ENCODE measurements around the gene OR52J3.

The OR52J3 gene

DNA sequence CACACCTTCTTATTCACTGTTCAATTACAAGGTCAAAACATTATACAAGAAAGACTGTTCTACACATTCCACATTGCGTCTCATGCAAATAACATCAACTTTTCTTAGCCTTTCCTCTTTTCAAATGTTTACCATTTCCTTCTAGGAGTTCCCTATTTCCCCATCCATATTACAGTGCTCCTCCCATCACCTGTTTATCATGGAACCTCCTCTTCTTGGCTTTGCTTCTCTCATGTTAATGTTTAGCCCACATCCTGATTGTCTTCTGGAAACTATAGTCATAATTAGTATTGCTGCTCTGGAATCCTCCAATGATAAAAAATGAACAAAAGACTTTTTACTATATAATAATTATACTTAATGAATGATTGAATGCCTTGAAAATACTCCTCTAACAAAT is 44.3 kb downstream of the OR52J3 start:
- H3K27ac ChIP-seq (ENCODE audit: insufficient read depth, low read depth, low read length, poor library complexity, severe bottlenecking): no peak overlapping the region
- no peaks in the 10 kb centered on the region for H3K4me1 ChIP-seq (ENCODE audit: control insufficient read depth, insufficient read depth, low read length)
- WGBS, 2 experiments: 91 to 93% methylated on average over 1 of the region's 1 CpG
- no peak overlapping the region for H3K4me3 ChIP-seq (ENCODE audit: insufficient read depth, low read depth, low read length)
- H3K27me3 ChIP-seq (ENCODE audit: control insufficient read depth, insufficient read depth, low read length, poor library complexity, severe bottlenecking): no peaks in the 10 kb centered on the region
- no peaks in the 10 kb centered on the region for H3K36me3 ChIP-seq (ENCODE audit: control insufficient read depth, insufficient read depth, low read length)
- no peaks in the 10 kb centered on the region for H3K9me3 ChIP-seq (ENCODE audit: control insufficient read depth, low read length)

DNA sequence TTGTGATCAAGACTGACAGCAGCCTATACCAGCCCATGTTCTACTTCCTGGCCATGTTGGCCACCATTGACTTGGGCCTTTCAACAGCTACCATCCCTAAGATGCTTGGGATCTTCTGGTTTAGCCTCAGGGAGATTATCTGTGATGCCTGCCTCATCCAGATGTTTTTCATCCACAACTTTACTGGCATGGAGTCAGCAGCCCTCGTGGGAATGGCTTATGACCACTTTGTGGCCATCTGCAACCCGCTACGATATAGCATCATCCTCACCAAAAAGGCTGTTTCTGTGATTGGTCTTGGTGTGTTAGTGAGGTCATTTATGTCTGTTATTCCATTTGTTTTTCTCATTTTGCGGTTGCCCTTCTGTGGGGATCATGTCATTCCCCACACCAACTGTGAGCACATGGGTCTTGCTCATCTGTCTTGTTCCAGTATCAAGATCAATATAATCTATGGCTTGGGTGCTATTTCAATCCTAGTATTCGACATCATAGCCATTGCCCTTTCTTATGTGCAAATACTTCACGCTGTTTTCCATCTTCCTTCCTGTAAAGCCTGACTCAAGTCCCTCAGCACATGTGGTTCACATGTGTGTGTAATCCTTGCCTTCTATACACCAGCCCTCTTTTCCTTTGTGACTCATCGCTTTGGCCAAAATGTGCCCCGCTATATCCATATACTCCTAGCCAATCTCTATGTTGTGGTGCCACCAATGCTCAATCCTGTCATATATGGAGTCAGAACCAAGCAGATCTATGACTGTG is 46.7 kb downstream of the OR52J3 start:
- Histone ChIP-seq H3K27ac (ENCODE audit: insufficient read depth, low read depth, low read length, poor library complexity, severe bottlenecking) (no peak overlapping the region), H3K4me1 (ENCODE audit: control insufficient read depth, insufficient read depth, low read length) (no peaks in the 10 kb centered on the region), H3K36me3 (ENCODE audit: control insufficient read depth, insufficient read depth, low read length) (no peaks in the 10 kb centered on the region), H3K9me3 (ENCODE audit: control insufficient read depth, low read length) (no peaks in the 10 kb centered on the region), H3K27me3 (ENCODE audit: control insufficient read depth, insufficient read depth, low read length, poor library complexity, severe bottlenecking) (no peaks in the 10 kb centered on the region), H3K4me3 (ENCODE audit: insufficient read depth, low read depth, low read length) (no peak overlapping the region)
- WGBS, 2 experiments: 89 to 96% methylated on average over 6 of the region's 8 CpGs

DNA sequence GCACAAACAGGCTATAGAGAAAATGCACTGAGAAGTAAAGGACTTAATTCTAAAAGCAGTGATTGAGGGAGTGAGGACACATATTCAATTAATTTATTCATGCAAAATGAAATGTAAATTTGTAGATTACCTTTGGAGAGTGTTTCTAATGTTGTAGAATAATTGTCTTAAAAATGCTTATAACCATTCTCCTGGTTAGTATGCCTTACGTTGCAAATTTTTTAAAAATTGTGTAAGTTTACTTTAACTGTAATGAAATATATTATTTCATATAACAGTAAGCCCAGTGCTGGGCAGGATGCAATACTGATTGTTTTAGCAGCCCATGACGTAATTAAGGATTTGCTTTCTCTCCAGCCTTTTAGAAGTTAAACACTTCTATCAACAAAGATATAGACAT is 49.7 kb downstream of the OR52J3 start:
- Histone ChIP-seq H3K4me1 (ENCODE audit: control insufficient read depth, insufficient read depth, low read length) (no peaks in the 10 kb centered on the region), H3K36me3 (ENCODE audit: control insufficient read depth, insufficient read depth, low read length) (no peaks in the 10 kb centered on the region), H3K27me3 (ENCODE audit: control insufficient read depth, insufficient read depth, low read length, poor library complexity, severe bottlenecking) (no peaks in the 10 kb centered on the region), H3K4me3 (ENCODE audit: insufficient read depth, low read depth, low read length) (no peak overlapping the region), H3K27ac (ENCODE audit: insufficient read depth, low read depth, low read length, poor library complexity, severe bottlenecking) (no peak overlapping the region), H3K9me3 (ENCODE audit: control insufficient read depth, low read length) (no peaks in the 10 kb centered on the region)
- 88 to 100% methylated on average over 1 of the region's 2 CpGs for WGBS, 2 experiments

Data from ectodermal cell (in vitro differentiated cells).